ENCODE results near the gene SLC15A5.

DNA sequence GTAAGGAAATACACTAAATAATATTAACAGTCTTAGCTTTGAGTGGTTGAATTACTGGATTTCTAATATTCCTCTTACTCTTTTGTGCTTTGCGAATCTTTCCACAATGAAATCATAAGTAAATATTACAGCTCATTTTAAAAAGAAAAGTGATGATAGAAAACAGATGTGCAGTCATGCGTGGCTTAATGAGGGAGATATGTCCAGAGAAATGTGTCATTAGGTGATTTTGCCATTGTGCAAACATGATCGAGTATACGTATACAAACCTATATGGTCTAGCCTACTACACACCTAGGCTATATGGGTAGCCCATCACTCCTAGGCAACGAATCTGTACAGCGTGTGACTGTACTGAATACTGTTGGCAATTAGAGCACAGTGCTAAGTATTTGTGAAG lies 59.3 kb downstream of the SLC15A5 start:
- TF ChIP-seq GATA2 (IDR thresholded peaks at IDR 0.05; ENCODE audit: low read depth, low read length) (no peak), GATA3 (IDR thresholded peaks at IDR 0.05; ENCODE audit: low read depth, low read length) (no peak)

Measured in SH-SY5Y (cell line).